H1 (cell line): ENCODE results near the gene RECK. TPM values are rescaled to one million over a fixed set of nuclear protein-coding genes. Genes with fewer than 3 reads are reported as not detected.
A peak's percentile ranks its signal among the peaks of the same experiment; 100 is the strongest.

Experiments used
- CTCF ChIA-PET: fragments of 300-600 bp; sonication (Branson Sonifier 250); formaldehyde crosslinking; loops from one replicate; lab custom pipeline; 2021; ENCODE audit not compliant: partially characterized antibody; lab: Charles Lee
- POLR2A ChIA-PET: fragments of 300-600 bp; sonication (Branson Sonifier 250); formaldehyde crosslinking; loops from one replicate; lab custom pipeline; 2021; ENCODE audit warnings: inconsistent platforms; ENCODE audit not compliant: partially characterized antibody; lab: Charles Lee
- DNase-seq, 2 experiments: peaks; one replicate each; pipeline versions ENCODE4 v3.0.0 to v3.0.0-alpha.2; 2010 to 2022; ENCODE audit warnings: low spot score in 2 of 2, low read depth in 1 of 2, mixed read lengths in 1 of 2
- FAIRE-seq: peaks from 2 replicates; lab custom pipeline; 2011; peaks lifted over from hg19 to GRCh38; lab: Jason Lieb, UNC
- H2AFZ ChIP-seq: 2 replicates; pipeline ENCODE4 v1.8.1; 2012; ENCODE audit warnings: low read length, inconsistent platforms
- H2AK5ac ChIP-seq: 2 replicates; pipeline ENCODE4 v1.6.1; 2013; ENCODE audit warnings: low read depth, low read length
- H2BK120ac ChIP-seq: replicated peaks from 2 replicates; pipeline ENCODE3; 2013; ENCODE audit warnings: low read depth, low read length, inconsistent platforms
- H2BK12ac ChIP-seq: 2 replicates; pipeline ENCODE4 v1.6.1; 2013; ENCODE audit warnings: low read depth, low read length
- H2BK15ac ChIP-seq: 2 replicates; pipeline ENCODE4 v1.6.1; 2013; ENCODE audit warnings: low read length
- H2BK20ac ChIP-seq: 2 replicates; pipeline ENCODE4 v1.6.1; 2013; ENCODE audit warnings: low read length
- H2BK5ac ChIP-seq: 2 replicates; pipeline ENCODE4 v1.6.1; 2013; ENCODE audit warnings: low read depth, low read length
- H3K14ac ChIP-seq: 2 replicates; pipeline ENCODE4 v1.6.1; 2013; ENCODE audit warnings: inconsistent platforms; ENCODE audit not compliant: insufficient read length
- H3K18ac ChIP-seq: 2 replicates; pipeline ENCODE4 v1.6.1; 2013; ENCODE audit warnings: low read length; ENCODE audit errors: extremely low read depth
- H3K23ac ChIP-seq: 2 replicates; pipeline ENCODE4 v1.6.1; 2013; ENCODE audit warnings: inconsistent platforms; ENCODE audit not compliant: insufficient read length
- H3K23me2 ChIP-seq: 2 replicates; pipeline ENCODE4 v1.6.1; 2013; ENCODE audit warnings: low read depth, low read length
- H3K27ac ChIP-seq: 2 replicates; pipeline ENCODE4 v1.6.1; 2011; ENCODE audit warnings: low read depth, low read length, inconsistent platforms
- H3K27me3 ChIP-seq, 4 experiments: replicated peaks in 1 of 4; 1 replicate in 1 of 4; 2 replicates in 3 of 4; pipeline versions ENCODE4 v1.6.1 to v1.8.1; 2011 to 2013; ENCODE audit warnings: low read length in 3 of 4, mild to moderate bottlenecking in 3 of 4, inconsistent platforms in 2 of 4, mixed read lengths in 2 of 4, moderate library complexity in 1 of 4; ENCODE audit not compliant: control insufficient read depth in 3 of 4, insufficient read depth in 3 of 4; ENCODE audit errors: extremely low read depth in 1 of 4
- H3K36me3 ChIP-seq, 4 experiments: 2 replicates each; pipeline versions ENCODE4 v1.6.1 to v1.8.1; 2011 to 2013; ENCODE audit warnings: mild to moderate bottlenecking in 4 of 4, low read length in 3 of 4, moderate library complexity in 2 of 4, control low read depth in 1 of 4, inconsistent platforms in 1 of 4; ENCODE audit not compliant: insufficient read depth in 4 of 4, control insufficient read depth in 2 of 4
- H3K4ac ChIP-seq: replicated peaks from 2 replicates; pipeline ENCODE3; 2013; ENCODE audit warnings: low read length, low read depth, mixed read lengths, inconsistent platforms; ENCODE audit not compliant: insufficient read length
- H3K4me1 ChIP-seq, 4 experiments: replicated peaks in 1 of 4; 1 replicate in 1 of 4; 2 replicates in 3 of 4; pipeline versions ENCODE4 v1.6.1 to v1.8.1; 2011 to 2013; ENCODE audit warnings: low read length in 3 of 4, inconsistent platforms in 2 of 4, mixed read lengths in 1 of 4; ENCODE audit not compliant: insufficient read depth in 4 of 4, control insufficient read depth in 3 of 4
- H3K4me2 ChIP-seq, 2 experiments: 2 replicates each; pipeline versions ENCODE4 v1.6.1 to v1.8.1; 2011 to 2013; ENCODE audit warnings: low read depth in 2 of 2, low read length in 2 of 2, control low read depth in 1 of 2, inconsistent platforms in 1 of 2, mild to moderate bottlenecking in 1 of 2; ENCODE audit not compliant: insufficient read depth in 1 of 2
- H3K4me3 ChIP-seq, 4 experiments: fragments of 200-600, 300-600 bp in 1 of 4; sonication (generic), shearing (Covaris generic), sonication (Bioruptor Twin) in 1 of 4; 2 replicates each; pipeline versions ENCODE4 v1.5.1 to v1.8.1; 2011 to 2016; ENCODE audit warnings: low read length in 4 of 4, low read depth in 3 of 4, control low read depth in 2 of 4, inconsistent platforms in 2 of 4, mild to moderate bottlenecking in 2 of 4, mixed read lengths in 1 of 4, moderate library complexity in 1 of 4; ENCODE audit not compliant: insufficient read depth in 2 of 4; ENCODE audit errors: extremely low read depth in 1 of 4
- H3K56ac ChIP-seq: replicated peaks from 2 replicates; pipeline ENCODE3; 2013; ENCODE audit warnings: low read depth, mild to moderate bottlenecking, mixed read lengths, low read length, inconsistent platforms; ENCODE audit not compliant: insufficient read length
- H3K79me1 ChIP-seq: 2 replicates; pipeline ENCODE4 v1.6.1; 2013; ENCODE audit warnings: low read depth, low read length, control low read depth
- H3K79me2 ChIP-seq, 2 experiments: 2 replicates each; pipeline versions ENCODE4 v1.6.1 to v1.8.1; 2012 to 2013; ENCODE audit warnings: low read length in 2 of 2, mild to moderate bottlenecking in 2 of 2, inconsistent platforms in 1 of 2; ENCODE audit not compliant: insufficient read depth in 2 of 2, control insufficient read depth in 1 of 2
- H3K9ac ChIP-seq, 4 experiments: replicated peaks in 1 of 4; 1 replicate in 1 of 4; 2 replicates in 3 of 4; pipeline versions ENCODE4 v1.6.1 to v1.8.1; 2011 to 2013; ENCODE audit warnings: low read depth in 3 of 4, low read length in 3 of 4, control low read depth in 2 of 4, mild to moderate bottlenecking in 2 of 4, moderate library complexity in 2 of 4, inconsistent platforms in 1 of 4; ENCODE audit errors: extremely low read depth in 1 of 4
- H3K9me3 ChIP-seq, 2 experiments: 2 replicates each; pipeline versions ENCODE4 v1.6.1 to v1.8.1; 2012 to 2013; ENCODE audit warnings: mild to moderate bottlenecking in 2 of 2, moderate library complexity in 2 of 2, control low read depth in 1 of 2, inconsistent platforms in 1 of 2, low read depth in 1 of 2, low read length in 1 of 2, mixed read lengths in 1 of 2; ENCODE audit not compliant: insufficient read depth in 2 of 2
- H4K20me1 ChIP-seq, 2 experiments: replicated peaks in 1 of 2; 2 replicates each; pipeline versions ENCODE3 to v1.8.1; 2011 to 2013; ENCODE audit warnings: inconsistent platforms in 2 of 2, low read length in 2 of 2, mild to moderate bottlenecking in 1 of 2; ENCODE audit not compliant: insufficient read depth in 2 of 2, control insufficient read depth in 1 of 2
- H4K5ac ChIP-seq: 2 replicates; pipeline ENCODE4 v1.6.1; 2013; ENCODE audit warnings: low read length, low read depth, mixed read lengths, inconsistent platforms; ENCODE audit not compliant: insufficient read length
- H4K8ac ChIP-seq: 2 replicates; pipeline ENCODE4 v1.8.0; 2013; ENCODE audit warnings: mild to moderate bottlenecking, moderate library complexity, low read length, inconsistent platforms; ENCODE audit not compliant: insufficient read depth; ENCODE audit errors: extremely low read depth
- H4K91ac ChIP-seq: replicated peaks from 2 replicates; pipeline ENCODE3; 2013; ENCODE audit warnings: low read length, mixed read lengths, inconsistent platforms; ENCODE audit not compliant: insufficient read length
- GABPA ChIP-seq: IDR thresholded peaks from 2 replicates; pipeline ENCODE4 v1.6.1; 2011; ENCODE audit warnings: mild to moderate bottlenecking, low read length, moderate library complexity, borderline replicate concordance; ENCODE audit not compliant: insufficient read depth
- JUND ChIP-seq: IDR thresholded peaks from 2 replicates; pipeline ENCODE4 v1.6.1; 2011; ENCODE audit warnings: mild to moderate bottlenecking, improper control_type of control experiment, low read length
- RAD21 ChIP-seq, 2 experiments: IDR thresholded peaks in 1 of 2; conservative IDR thresholded peaks in 1 of 2; 2 replicates each; pipeline ENCODE4 v1.6.1; 2011; ENCODE audit warnings: low read depth in 2 of 2, low read length in 2 of 2, improper control_type of control experiment in 1 of 2, inconsistent platforms in 1 of 2, mild to moderate bottlenecking in 1 of 2, moderate library complexity in 1 of 2
- SIX5 ChIP-seq: IDR thresholded peaks from 2 replicates; pipeline ENCODE4 v1.6.1; 2011; ENCODE audit warnings: mild to moderate bottlenecking, low read depth, low read length
- SP4 ChIP-seq: IDR thresholded peaks from 2 replicates; pipeline ENCODE4 v1.6.1; 2012; ENCODE audit warnings: low read length, inconsistent platforms
- WGBS, 2 experiments: shearing (Covaris generic) in 1 of 2; methylation state at CpG; one replicate each; pipeline versions ENCODE4 v1.1.6 to v1.1.7; 2013 to 2015; ENCODE audit warnings: low lambda C conversion rate in 2 of 2, mixed read lengths in 2 of 2, inconsistent platforms in 1 of 2, low coverage in 1 of 2, missing lambda C conversion rate in 1 of 2; ENCODE audit not compliant: insufficient replicate concordance in 2 of 2, insufficient coverage in 1 of 2, insufficient read length in 1 of 2; ENCODE audit errors: extremely low coverage in 1 of 2, missing lambda C conversion rate in 1 of 2; 5-methylcytosine and 5-hydroxymethylcytosine counted together
- polyA plus RNA-seq, 7 experiments: library from polyadenylated mRNA; depleted of rRNA in 3 of 7; stranded (reverse) in 5 of 7; unstranded in 2 of 7; fragments of >200 nt in 5 of 7; fragments of 200-250 nt in 2 of 7; gene quantifications; 1 replicate in 5 of 7; 2 replicates in 1 of 7; 4 replicates in 1 of 7; pipeline versions ENCODE4 v1.2.1 to v1.2.3, GENCODE V29; 2011 to 2013; ENCODE audit warnings: missing spikeins in 2 of 7, mixed read lengths in 2 of 7
- total RNA-seq: library from RNA; stranded (reverse); fragmentation: NEBNext Ultra II Directional; extraction: Animal tissue kit (Norgen Biotek cat#: 25700); gene quantifications from 2 replicates; pipeline ENCODE4 v1.2.1, GENCODE V29; 2021
- TF ChIP-seq, protein P1 (sequence below), 3 experiments: IDR thresholded peaks; 1 replicate in 2 of 3; 2 replicates in 1 of 3; pipeline versions ENCODE4 v1.5.1 to v1.6.1; 2011; ENCODE audit warnings: low read length in 3 of 3, mild to moderate bottlenecking in 3 of 3, inconsistent platforms in 2 of 3, low read depth in 1 of 3, moderate library complexity in 1 of 3; ENCODE audit not compliant: insufficient read depth in 1 of 3; ENCODE audit errors: control extremely low read depth in 1 of 3

RECK gene
- total and polyA plus RNA-seq, 2 of the 8 experiments (the other 6 are each of a cell fraction or from before 2014, with no cell fraction given): 5.4 to 9.8 TPM

DNA sequence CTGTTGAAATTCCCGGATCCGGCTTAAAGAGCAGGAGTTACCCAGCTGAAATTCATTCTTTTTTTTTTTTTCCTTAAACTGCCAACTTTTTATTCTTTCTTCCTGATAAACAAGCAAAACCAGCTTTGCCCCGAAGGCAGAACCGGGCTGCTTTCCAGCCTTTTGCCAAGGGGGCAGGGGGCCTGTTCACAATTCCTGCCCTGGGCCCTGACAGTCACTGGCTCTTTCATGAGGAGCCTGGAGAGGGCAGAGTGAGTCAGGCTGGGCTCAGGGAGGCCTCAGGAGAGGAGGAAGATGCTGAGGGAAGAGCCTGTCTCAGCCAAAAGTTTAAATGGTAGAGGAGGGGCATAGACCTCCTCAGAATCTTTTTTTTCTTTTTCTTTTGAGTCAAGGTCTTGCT is 104.6 kb downstream of the RECK start:
- TF ChIP-seq SIX5 (no peak), RAD21 (IDR thresholded peaks at IDR 0.05 in 1 of 2, conservative IDR thresholded peaks at IDR 0.05 in 1 of 2; ENCODE audit: low read depth in 2 of 2, low read length in 2 of 2) (peak; percentile 59 to 73), GABPA (no peak), JUND (no peak), SP4 (no peak)
- TF ChIP-seq, protein P1, sequence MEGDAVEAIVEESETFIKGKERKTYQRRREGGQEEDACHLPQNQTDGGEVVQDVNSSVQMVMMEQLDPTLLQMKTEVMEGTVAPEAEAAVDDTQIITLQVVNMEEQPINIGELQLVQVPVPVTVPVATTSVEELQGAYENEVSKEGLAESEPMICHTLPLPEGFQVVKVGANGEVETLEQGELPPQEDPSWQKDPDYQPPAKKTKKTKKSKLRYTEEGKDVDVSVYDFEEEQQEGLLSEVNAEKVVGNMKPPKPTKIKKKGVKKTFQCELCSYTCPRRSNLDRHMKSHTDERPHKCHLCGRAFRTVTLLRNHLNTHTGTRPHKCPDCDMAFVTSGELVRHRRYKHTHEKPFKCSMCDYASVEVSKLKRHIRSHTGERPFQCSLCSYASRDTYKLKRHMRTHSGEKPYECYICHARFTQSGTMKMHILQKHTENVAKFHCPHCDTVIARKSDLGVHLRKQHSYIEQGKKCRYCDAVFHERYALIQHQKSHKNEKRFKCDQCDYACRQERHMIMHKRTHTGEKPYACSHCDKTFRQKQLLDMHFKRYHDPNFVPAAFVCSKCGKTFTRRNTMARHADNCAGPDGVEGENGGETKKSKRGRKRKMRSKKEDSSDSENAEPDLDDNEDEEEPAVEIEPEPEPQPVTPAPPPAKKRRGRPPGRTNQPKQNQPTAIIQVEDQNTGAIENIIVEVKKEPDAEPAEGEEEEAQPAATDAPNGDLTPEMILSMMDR (IDR thresholded peaks at IDR 0.05; ENCODE audit: control extremely low read depth in 1 of 3, insufficient read depth in 1 of 3, low read depth in 1 of 3, low read length in 3 of 3): peak; percentile 49 to 54 (median 53)

More for the DNA sequence above, 104.6 kb downstream of the RECK start:
- POLR2A ChIA-PET: interaction anchor here (3.7 kb wide), 1 partner anchor 24 kb away, joined by 19 read pairs; no protein-coding TSS in a partner anchor
- Histone ChIP-seq H2BK5ac (no peak overlapping the region), H3K9ac (no peak overlapping the region), H3K23ac (no peak overlapping the region), H4K20me1 (peaks cover 3 to 6% of the 10 kb centered on the region in 2 experiments), H3K9me3 (peaks cover 0 to 7% of the 10 kb centered on the region in 2 experiments; a peak in 1 of 4 replicates), H2BK12ac (no peak overlapping the region), H3K27me3 (peaks cover 18 to 33% (median 28%) of the 10 kb centered on the region in 4 experiments), H3K4me2 (no peak overlapping the region), H3K79me2 (no peaks in the 10 kb centered on the region), H3K4me3 (no peak overlapping the region), H4K91ac (no peak overlapping the region), H3K27ac (no peak overlapping the region), H2BK120ac (no peak overlapping the region), H3K4ac (no peak overlapping the region), H2AFZ (no peak overlapping the region), H3K36me3 (no peaks in the 10 kb centered on the region; a peak in 1 of 8 replicates), H3K23me2 (peaks cover 12% of the 10 kb centered on the region), H2BK20ac (no peak overlapping the region), H3K14ac (no peak overlapping the region), H4K8ac (no peak overlapping the region), H4K5ac (no peak overlapping the region), H3K79me1 (no peaks in the 10 kb centered on the region), H3K56ac (no peak overlapping the region), H3K4me1 (peaks cover 0 to 7% (median under 1%) of the 10 kb centered on the region in 4 experiments; a peak in 4 of 7 replicates), H2AK5ac (no peak overlapping the region), H2BK15ac (no peak overlapping the region), H3K18ac (no peak overlapping the region)
- no peak for FAIRE-seq
- CTCF ChIA-PET: interaction anchor here (0.6 to 6.7 kb wide), 10 partner anchors 9 to 186 kb away, joined by 3 to 58 read pairs (median 8); partner anchors contain the start of genes CCIN and CLTA
- WGBS, 2 experiments: 81% methylated on average over 4 of the region's 4 CpGs; no CpG with 5 or more reads in 1 of the 2 experiments
- no peak for DNase-seq
